ENCODE data around the gene ODC1.

DNA sequence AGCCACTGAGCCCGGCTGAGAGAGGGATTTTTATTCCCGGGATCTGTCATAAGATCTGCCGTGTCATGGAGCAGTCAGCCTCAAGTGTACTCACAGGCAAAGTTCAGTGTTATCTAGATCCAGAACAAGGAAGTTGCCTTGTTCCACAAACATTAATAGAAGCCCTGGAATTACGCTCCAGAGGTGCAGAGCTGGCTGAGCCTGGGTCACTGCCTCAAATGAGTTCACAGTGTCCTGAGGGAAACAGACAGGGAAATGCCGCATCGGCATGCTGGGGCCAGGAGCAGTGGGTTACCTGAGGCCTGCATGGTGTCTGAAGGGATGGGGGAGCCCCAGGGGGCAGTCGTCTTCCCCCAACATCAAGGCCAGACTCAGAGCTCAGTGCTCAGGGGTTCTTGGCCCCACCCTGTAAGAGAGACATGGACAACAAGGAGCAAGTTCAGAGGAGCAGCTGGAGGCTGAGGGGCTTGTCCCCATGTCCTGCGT is 42.7 kb upstream of the ODC1 start:
- TF ChIP-seq, protein P1, sequence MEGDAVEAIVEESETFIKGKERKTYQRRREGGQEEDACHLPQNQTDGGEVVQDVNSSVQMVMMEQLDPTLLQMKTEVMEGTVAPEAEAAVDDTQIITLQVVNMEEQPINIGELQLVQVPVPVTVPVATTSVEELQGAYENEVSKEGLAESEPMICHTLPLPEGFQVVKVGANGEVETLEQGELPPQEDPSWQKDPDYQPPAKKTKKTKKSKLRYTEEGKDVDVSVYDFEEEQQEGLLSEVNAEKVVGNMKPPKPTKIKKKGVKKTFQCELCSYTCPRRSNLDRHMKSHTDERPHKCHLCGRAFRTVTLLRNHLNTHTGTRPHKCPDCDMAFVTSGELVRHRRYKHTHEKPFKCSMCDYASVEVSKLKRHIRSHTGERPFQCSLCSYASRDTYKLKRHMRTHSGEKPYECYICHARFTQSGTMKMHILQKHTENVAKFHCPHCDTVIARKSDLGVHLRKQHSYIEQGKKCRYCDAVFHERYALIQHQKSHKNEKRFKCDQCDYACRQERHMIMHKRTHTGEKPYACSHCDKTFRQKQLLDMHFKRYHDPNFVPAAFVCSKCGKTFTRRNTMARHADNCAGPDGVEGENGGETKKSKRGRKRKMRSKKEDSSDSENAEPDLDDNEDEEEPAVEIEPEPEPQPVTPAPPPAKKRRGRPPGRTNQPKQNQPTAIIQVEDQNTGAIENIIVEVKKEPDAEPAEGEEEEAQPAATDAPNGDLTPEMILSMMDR (IDR thresholded peaks at IDR 0.05; ENCODE audit: borderline replicate concordance, extremely low read depth, low read length, poor library complexity, severe bottlenecking): no peak
- no peak for TF ChIP-seq EZH2 (IDR thresholded peaks at IDR 0.05; ENCODE audit: borderline replicate concordance, low read depth, low read length, severe bottlenecking)
